ENCODE measurements around the gene DGKG. TPM values are rescaled to one million over a fixed set of nuclear protein-coding genes. Genes with fewer than 3 reads are reported as not detected.

The DGKG gene
- total and polyA plus RNA-seq, 10 of the 15 experiments (the other 5 are each of a cell fraction or from before 2014, with no cell fraction given) = 0.39 to 6.2 (median 4.7) TPM

DNA sequence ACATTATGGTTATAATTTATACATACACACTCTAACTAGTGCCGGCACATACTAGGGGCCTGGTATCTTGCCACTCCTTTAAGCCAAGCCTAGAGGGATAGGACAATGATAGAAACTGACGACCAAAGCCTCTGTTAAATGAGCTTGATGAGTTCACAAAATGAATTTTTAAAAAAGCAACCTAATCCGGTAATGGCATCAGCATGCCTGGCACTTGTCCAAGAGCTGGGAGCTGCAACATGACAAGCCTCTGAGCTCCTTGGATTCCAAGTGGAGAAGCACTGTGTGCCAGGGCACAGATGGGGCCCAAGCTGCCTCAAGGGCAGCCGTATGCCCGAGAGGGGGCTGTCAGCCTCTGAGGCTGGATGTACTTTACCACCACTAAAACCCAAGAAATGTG, 262.9 kb downstream of the DGKG start (continued):
- TF ChIP-seq TCF12 (IDR thresholded peaks at IDR 0.05; ENCODE audit: low read depth, low read length) = no peak

GRCh38 chr3:186098740-186099139, 263.3 kb downstream of the DGKG start:
- WGBS (ENCODE audit: insufficient coverage, insufficient replicate concordance, low lambda C conversion rate, missing lambda C conversion rate) = 8% methylated on average over 3 of the region's 3 CpGs
- Histone ChIP-seq H4K20me1 (ENCODE audit: control insufficient read depth, insufficient read depth) (no peaks in the 10 kb centered on the region; the same call in 1 of the 2 replicates), H2AFZ (ENCODE audit: control insufficient read depth, low read depth, low read length) (no peak overlapping the region), H3K4me3 (no peak overlapping the region), H3K9me3 (replicated peaks; ENCODE audit: control insufficient read depth, insufficient read depth, low read length) (no peaks in the 10 kb centered on the region), H3K79me2 (ENCODE audit: control insufficient read depth, insufficient read depth, low read length) (no peaks in the 10 kb centered on the region), H3K4me1 (ENCODE audit: control insufficient read depth, insufficient read depth, low read length) (no peaks in the 10 kb centered on the region; the same call in 1 of the 2 replicates), H3K27me3 (replicated peaks in 1 of 2; ENCODE audit: control insufficient read depth in 2 of 2, insufficient read depth in 2 of 2, low read length in 1 of 2) (peaks cover 2 to 4% of the 10 kb centered on the region in 2 experiments; a peak in 3 of 4 replicates), H3K36me3 (ENCODE audit: control insufficient read depth in 2 of 2, insufficient read depth in 2 of 2, low read length in 1 of 2) (no peaks in the 10 kb centered on the region), H3K9ac (ENCODE audit: control insufficient read depth, insufficient read depth, low read length) (no peak overlapping the region), H3K4me2 (ENCODE audit: control insufficient read depth, insufficient read depth) (no peak overlapping the region), H3K27ac (ENCODE audit: control insufficient read depth, insufficient read depth) (no peak overlapping the region)
- no peak for DNase-seq (ENCODE audit: low read depth, low spot score)
- no peak for ATAC-seq
- ChIA-PET RAD21 (ENCODE audit: unreplicated experiment) (interaction anchor here (0.6 to 1.0 kb wide), 3 partner anchors 10 to 441 kb away, joined by 3 to 5 read pairs (median 4); no protein-coding TSS in a partner anchor), CTCF (interaction anchor here (1.2 to 1.7 kb wide), 2 partner anchors 13 to 144 kb away, joined by 4 read pairs; no protein-coding TSS in a partner anchor), SMC1A (ENCODE audit: uncharacterized antibody, unreplicated experiment) (interaction anchor here (0.7 to 2.8 kb wide), 7 partner anchors 11 to 341 kb away, joined by 3 to 6 read pairs (median 3); no protein-coding TSS in a partner anchor), POLR2A (interaction anchor here (0.6 to 1.8 kb wide), 2 partner anchors 12 to 35 kb away, joined by 3 to 4 read pairs; no protein-coding TSS in a partner anchor)
- intact Hi-C loops (cut with micrococcal nuclease; ENCODE audit: unreplicated experiment) (no loop called here), in situ Hi-C loops (cut with MboI) (no loop called here)
- BruUV-seq (replicated peaks) = no TSS peak
- no peak for TF ChIP-seq ZBTB40 (IDR thresholded peaks at IDR 0.05; ENCODE audit: borderline replicate concordance)
- TF ChIP-seq IRF3 (IDR thresholded peaks at IDR 0.05) = no peak
- no peak for TF ChIP-seq ZNF384 (IDR thresholded peaks at IDR 0.05; ENCODE audit: borderline replicate concordance, low read depth, low read length)
- no peak for TF ChIP-seq GABPA (IDR thresholded peaks at IDR 0.05; ENCODE audit: low read depth)
- no peak for TF ChIP-seq ASH2L (IDR thresholded peaks at IDR 0.05; ENCODE audit: borderline replicate concordance, low read depth)
- TF ChIP-seq ZNF274 (IDR thresholded peaks at IDR 0.05; ENCODE audit: insufficient read depth, insufficient read length) = no peak
- no peak for TF ChIP-seq GATAD2B (conservative IDR thresholded peaks at IDR 0.05; ENCODE audit: low read depth)
- TF ChIP-seq, protein P1, sequence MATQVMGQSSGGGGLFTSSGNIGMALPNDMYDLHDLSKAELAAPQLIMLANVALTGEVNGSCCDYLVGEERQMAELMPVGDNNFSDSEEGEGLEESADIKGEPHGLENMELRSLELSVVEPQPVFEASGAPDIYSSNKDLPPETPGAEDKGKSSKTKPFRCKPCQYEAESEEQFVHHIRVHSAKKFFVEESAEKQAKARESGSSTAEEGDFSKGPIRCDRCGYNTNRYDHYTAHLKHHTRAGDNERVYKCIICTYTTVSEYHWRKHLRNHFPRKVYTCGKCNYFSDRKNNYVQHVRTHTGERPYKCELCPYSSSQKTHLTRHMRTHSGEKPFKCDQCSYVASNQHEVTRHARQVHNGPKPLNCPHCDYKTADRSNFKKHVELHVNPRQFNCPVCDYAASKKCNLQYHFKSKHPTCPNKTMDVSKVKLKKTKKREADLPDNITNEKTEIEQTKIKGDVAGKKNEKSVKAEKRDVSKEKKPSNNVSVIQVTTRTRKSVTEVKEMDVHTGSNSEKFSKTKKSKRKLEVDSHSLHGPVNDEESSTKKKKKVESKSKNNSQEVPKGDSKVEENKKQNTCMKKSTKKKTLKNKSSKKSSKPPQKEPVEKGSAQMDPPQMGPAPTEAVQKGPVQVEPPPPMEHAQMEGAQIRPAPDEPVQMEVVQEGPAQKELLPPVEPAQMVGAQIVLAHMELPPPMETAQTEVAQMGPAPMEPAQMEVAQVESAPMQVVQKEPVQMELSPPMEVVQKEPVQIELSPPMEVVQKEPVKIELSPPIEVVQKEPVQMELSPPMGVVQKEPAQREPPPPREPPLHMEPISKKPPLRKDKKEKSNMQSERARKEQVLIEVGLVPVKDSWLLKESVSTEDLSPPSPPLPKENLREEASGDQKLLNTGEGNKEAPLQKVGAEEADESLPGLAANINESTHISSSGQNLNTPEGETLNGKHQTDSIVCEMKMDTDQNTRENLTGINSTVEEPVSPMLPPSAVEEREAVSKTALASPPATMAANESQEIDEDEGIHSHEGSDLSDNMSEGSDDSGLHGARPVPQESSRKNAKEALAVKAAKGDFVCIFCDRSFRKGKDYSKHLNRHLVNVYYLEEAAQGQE (IDR thresholded peaks at IDR 0.05; ENCODE audit: low read depth, low read length) = no peak
- no peak for FAIRE-seq
